ENCODE measurements around the gene AGPS.
"Not testable (repeated sequence)": the region's sequence is repeated elsewhere in the genome, so short reads cannot be mapped to it uniquely, and the experiment has no call there.

Gene AGPS

GRCh38 chr2:177352441-177353186, 40.0 kb upstream of the AGPS start:
- TF ChIP-seq POLR2AphosphoS5 (IDR thresholded peaks at IDR 0.05; ENCODE audit: borderline replicate concordance, low read depth, low read length) (no peak), EZH2 (IDR thresholded peaks at IDR 0.05) (no peak), FOXP2 (optimal IDR thresholded peaks at IDR 0.05; ENCODE audit: control extremely low read depth, extremely low read length, insufficient read depth) (no peak)

GRCh38 chr2:177353187-177353478, 39.4 kb upstream of the AGPS start:
- Histone ChIP-seq H3K9ac (ENCODE audit: insufficient read length) (no peak overlapping the region), H3K27ac (peak overlapping the region; percentile 73), H3K9me3 (ENCODE audit: low read depth, low read length) (no peaks in the 10 kb centered on the region), H3K4me3 (no peak overlapping the region), H3K36me3 (ENCODE audit: insufficient read depth, low read length) (no peaks in the 10 kb centered on the region)
- DNase-seq (ENCODE audit: low read depth, low spot score): no peak
- TF ChIP-seq EZH2 (IDR thresholded peaks at IDR 0.05) (no peak), POLR2AphosphoS5 (IDR thresholded peaks at IDR 0.05; ENCODE audit: borderline replicate concordance, low read depth, low read length) (no peak), FOXP2 (optimal IDR thresholded peaks at IDR 0.05; ENCODE audit: control extremely low read depth, extremely low read length, insufficient read depth) (no peak)

More at GRCh38 chr2:177352441-177353186, 40.0 kb upstream of the AGPS start:
- no peak overlapping the region for H3K9ac ChIP-seq (ENCODE audit: insufficient read length)
- H3K27ac ChIP-seq: peak overlapping the region; percentile 73
- no peaks in the 10 kb centered on the region for H3K9me3 ChIP-seq (ENCODE audit: low read depth, low read length)
- H3K4me3 ChIP-seq: no peak overlapping the region
- H3K36me3 ChIP-seq (ENCODE audit: insufficient read depth, low read length): no peaks in the 10 kb centered on the region
- no peak for DNase-seq (ENCODE audit: low read depth, low spot score)

GRCh38 chr2:177354541-177354940, 38.0 kb upstream of the AGPS start:
- H3K4me3 ChIP-seq; H3K27ac ChIP-seq; H3K9ac ChIP-seq (ENCODE audit: insufficient read length); H3K36me3 ChIP-seq (ENCODE audit: insufficient read depth, low read length); H3K9me3 ChIP-seq (ENCODE audit: low read depth, low read length); DNase-seq (ENCODE audit: low read depth, low spot score): not testable (repeated sequence)

- TF ChIP-seq POLR2AphosphoS5 (IDR thresholded peaks at IDR 0.05; ENCODE audit: borderline replicate concordance, low read depth, low read length): no peak
- TF ChIP-seq FOXP2 (optimal IDR thresholded peaks at IDR 0.05; ENCODE audit: control extremely low read depth, extremely low read length, insufficient read depth): no peak
- no peak for TF ChIP-seq EZH2 (IDR thresholded peaks at IDR 0.05)
- Histone ChIP-seq H3K9me3 (ENCODE audit: low read depth, low read length) (no peaks in the 10 kb centered on the region), H3K4me3 (no peak overlapping the region), H3K9ac (ENCODE audit: insufficient read length) (no peak overlapping the region), H3K27ac (no peak overlapping the region), H3K36me3 (ENCODE audit: insufficient read depth, low read length) (no peaks in the 10 kb centered on the region)
- no peak for DNase-seq (ENCODE audit: low read depth, low spot score)
These were observed 36.7 kb upstream of the AGPS start for GRCh38 chr2:177355874-177356273.

- TF ChIP-seq FOXP2 (optimal IDR thresholded peaks at IDR 0.05; ENCODE audit: control extremely low read depth, extremely low read length, insufficient read depth): no peak
- TF ChIP-seq POLR2AphosphoS5 (IDR thresholded peaks at IDR 0.05; ENCODE audit: borderline replicate concordance, low read depth, low read length): no peak
- TF ChIP-seq EZH2 (IDR thresholded peaks at IDR 0.05): no peak
- no peak overlapping the region for H3K4me3 ChIP-seq
- no peak for DNase-seq (ENCODE audit: low read depth, low spot score)
- no peaks in the 10 kb centered on the region for H3K9me3 ChIP-seq (ENCODE audit: low read depth, low read length)
- no peaks in the 10 kb centered on the region for H3K36me3 ChIP-seq (ENCODE audit: insufficient read depth, low read length)
- no peak overlapping the region for H3K9ac ChIP-seq (ENCODE audit: insufficient read length)
- H3K27ac ChIP-seq: no peak overlapping the region; the same call in 1 of the 2 replicates
These were observed 32.6 kb upstream of the AGPS start for GRCh38 chr2:177359836-177360595.

GRCh38 chr2:177362499-177362898, 30.1 kb upstream of the AGPS start:
- no peak for TF ChIP-seq POLR2AphosphoS5 (IDR thresholded peaks at IDR 0.05; ENCODE audit: borderline replicate concordance, low read depth, low read length)
- no peak for TF ChIP-seq FOXP2 (optimal IDR thresholded peaks at IDR 0.05; ENCODE audit: control extremely low read depth, extremely low read length, insufficient read depth)
- TF ChIP-seq EZH2 (IDR thresholded peaks at IDR 0.05): no peak

GRCh38 chr2:177363332-177363731, 29.2 kb upstream of the AGPS start:
- no peak overlapping the region for H3K4me3 ChIP-seq

More at GRCh38 chr2:177362499-177362898, 30.1 kb upstream of the AGPS start:
- Histone ChIP-seq H3K9me3 (ENCODE audit: low read depth, low read length) (no peaks in the 10 kb centered on the region), H3K27ac (no peak overlapping the region), H3K36me3 (ENCODE audit: insufficient read depth, low read length) (no peaks in the 10 kb centered on the region), H3K9ac (ENCODE audit: insufficient read length) (no peak overlapping the region), H3K4me3 (no peak overlapping the region)
- no peak for DNase-seq (ENCODE audit: low read depth, low spot score)

GRCh38 chr2:177365764-177366163, 26.8 kb upstream of the AGPS start:
- not testable (repeated sequence) for H3K36me3 ChIP-seq (ENCODE audit: insufficient read depth, low read length); DNase-seq (ENCODE audit: low read depth, low spot score); H3K9ac ChIP-seq (ENCODE audit: insufficient read length); H3K4me3 ChIP-seq; H3K9me3 ChIP-seq (ENCODE audit: low read depth, low read length); H3K27ac ChIP-seq

More at GRCh38 chr2:177363332-177363731, 29.2 kb upstream of the AGPS start:
- H3K27ac ChIP-seq: no peak overlapping the region
- DNase-seq (ENCODE audit: low read depth, low spot score): no peak
- H3K36me3 ChIP-seq (ENCODE audit: insufficient read depth, low read length): no peaks in the 10 kb centered on the region
- H3K9ac ChIP-seq (ENCODE audit: insufficient read length): no peak overlapping the region
- TF ChIP-seq EZH2 (IDR thresholded peaks at IDR 0.05) (no peak), POLR2AphosphoS5 (IDR thresholded peaks at IDR 0.05; ENCODE audit: borderline replicate concordance, low read depth, low read length) (no peak), FOXP2 (optimal IDR thresholded peaks at IDR 0.05; ENCODE audit: control extremely low read depth, extremely low read length, insufficient read depth) (no peak)
- H3K9me3 ChIP-seq (ENCODE audit: low read depth, low read length): no peaks in the 10 kb centered on the region

- not testable (repeated sequence) for H3K27ac ChIP-seq; DNase-seq (ENCODE audit: low read depth, low spot score); H3K4me3 ChIP-seq; H3K9ac ChIP-seq (ENCODE audit: insufficient read length); H3K36me3 ChIP-seq (ENCODE audit: insufficient read depth, low read length); H3K9me3 ChIP-seq (ENCODE audit: low read depth, low read length)
These were observed 24.6 kb upstream of the AGPS start for GRCh38 chr2:177368023-177368422.
